Measurements from ENCODE around the gene GREB1L. TPM values are rescaled to one million over a fixed set of nuclear protein-coding genes. Genes with fewer than 3 reads are reported as not detected.

GREB1L gene
- total RNA-seq, 2 donors from 2014 or later, result 0.20 to 0.58 TPM

DNA sequence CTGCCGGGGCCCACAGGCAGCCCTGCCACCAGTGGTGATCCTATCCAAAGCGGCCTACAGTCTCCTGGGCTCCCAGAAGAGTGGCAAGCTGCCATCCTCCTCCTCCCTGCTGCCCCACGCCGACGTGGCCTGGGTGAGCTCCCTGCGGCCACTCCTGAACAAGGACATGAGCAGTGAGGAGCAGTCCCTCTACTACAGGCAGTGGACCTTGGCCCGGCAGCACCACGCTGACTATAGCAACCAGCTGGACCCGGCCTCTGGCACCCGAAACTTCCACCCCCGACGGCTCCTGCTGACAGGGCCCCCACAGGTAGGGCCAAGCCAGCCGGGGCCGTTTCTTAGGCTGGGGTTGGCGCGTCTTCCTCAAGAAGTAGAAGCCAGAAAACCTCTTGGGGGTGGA is 258.0 kb downstream of the GREB1L start:
- DNase-seq, result no peak
- H3K36me3 ChIP-seq, result no peaks in the 10 kb centered on the region
- no peaks in the 10 kb centered on the region for H3K27me3 ChIP-seq
- H3K9me3 ChIP-seq, result no peaks in the 10 kb centered on the region
- TF ChIP-seq, protein P1, sequence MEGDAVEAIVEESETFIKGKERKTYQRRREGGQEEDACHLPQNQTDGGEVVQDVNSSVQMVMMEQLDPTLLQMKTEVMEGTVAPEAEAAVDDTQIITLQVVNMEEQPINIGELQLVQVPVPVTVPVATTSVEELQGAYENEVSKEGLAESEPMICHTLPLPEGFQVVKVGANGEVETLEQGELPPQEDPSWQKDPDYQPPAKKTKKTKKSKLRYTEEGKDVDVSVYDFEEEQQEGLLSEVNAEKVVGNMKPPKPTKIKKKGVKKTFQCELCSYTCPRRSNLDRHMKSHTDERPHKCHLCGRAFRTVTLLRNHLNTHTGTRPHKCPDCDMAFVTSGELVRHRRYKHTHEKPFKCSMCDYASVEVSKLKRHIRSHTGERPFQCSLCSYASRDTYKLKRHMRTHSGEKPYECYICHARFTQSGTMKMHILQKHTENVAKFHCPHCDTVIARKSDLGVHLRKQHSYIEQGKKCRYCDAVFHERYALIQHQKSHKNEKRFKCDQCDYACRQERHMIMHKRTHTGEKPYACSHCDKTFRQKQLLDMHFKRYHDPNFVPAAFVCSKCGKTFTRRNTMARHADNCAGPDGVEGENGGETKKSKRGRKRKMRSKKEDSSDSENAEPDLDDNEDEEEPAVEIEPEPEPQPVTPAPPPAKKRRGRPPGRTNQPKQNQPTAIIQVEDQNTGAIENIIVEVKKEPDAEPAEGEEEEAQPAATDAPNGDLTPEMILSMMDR (IDR thresholded peaks at IDR 0.05), result no peak
- no peak overlapping the region for H3K9ac ChIP-seq (ENCODE audit: low read depth in 2 of 2, low read length in 2 of 2)
- H3K4me3 ChIP-seq, result no peak overlapping the region
- no peaks in the 10 kb centered on the region for H3K4me1 ChIP-seq
- H3K27ac ChIP-seq, result no peak overlapping the region
- intact Hi-C loops (cut with DNase I), result no loop called here

DNA sequence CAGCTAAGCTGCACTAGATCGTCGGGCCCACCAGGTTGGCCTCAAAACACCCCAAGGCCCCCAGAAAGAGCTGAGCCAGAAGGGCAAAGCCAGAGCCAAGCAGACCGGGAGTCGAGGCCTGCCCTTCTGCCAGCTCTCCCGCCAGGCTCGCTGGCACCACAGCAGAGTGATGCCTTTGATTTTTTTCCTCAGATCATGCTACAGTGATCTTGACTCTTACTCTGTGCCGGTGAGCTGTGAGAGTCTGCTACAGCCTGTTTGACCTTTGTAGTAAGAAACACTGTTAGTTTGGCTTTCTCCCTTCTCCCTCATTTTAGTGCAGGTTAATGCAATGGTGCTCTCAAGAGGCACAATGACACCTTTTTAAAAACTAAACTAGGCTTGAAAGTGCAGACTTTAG is 260.6 kb downstream of the GREB1L start:
- H3K9ac ChIP-seq (ENCODE audit: low read depth in 2 of 2, low read length in 2 of 2), result no peak overlapping the region
- no peaks in the 10 kb centered on the region for H3K4me1 ChIP-seq
- no peaks in the 10 kb centered on the region for H3K27me3 ChIP-seq
- no peaks in the 10 kb centered on the region for H3K36me3 ChIP-seq
- H3K4me3 ChIP-seq, result no peak overlapping the region
- intact Hi-C loops (cut with DNase I), result no loop called here
- DNase-seq, result no peak
- TF ChIP-seq, protein P1 (IDR thresholded peaks at IDR 0.05), result no peak
- no peaks in the 10 kb centered on the region for H3K9me3 ChIP-seq
- H3K27ac ChIP-seq, result no peak overlapping the region

DNA sequence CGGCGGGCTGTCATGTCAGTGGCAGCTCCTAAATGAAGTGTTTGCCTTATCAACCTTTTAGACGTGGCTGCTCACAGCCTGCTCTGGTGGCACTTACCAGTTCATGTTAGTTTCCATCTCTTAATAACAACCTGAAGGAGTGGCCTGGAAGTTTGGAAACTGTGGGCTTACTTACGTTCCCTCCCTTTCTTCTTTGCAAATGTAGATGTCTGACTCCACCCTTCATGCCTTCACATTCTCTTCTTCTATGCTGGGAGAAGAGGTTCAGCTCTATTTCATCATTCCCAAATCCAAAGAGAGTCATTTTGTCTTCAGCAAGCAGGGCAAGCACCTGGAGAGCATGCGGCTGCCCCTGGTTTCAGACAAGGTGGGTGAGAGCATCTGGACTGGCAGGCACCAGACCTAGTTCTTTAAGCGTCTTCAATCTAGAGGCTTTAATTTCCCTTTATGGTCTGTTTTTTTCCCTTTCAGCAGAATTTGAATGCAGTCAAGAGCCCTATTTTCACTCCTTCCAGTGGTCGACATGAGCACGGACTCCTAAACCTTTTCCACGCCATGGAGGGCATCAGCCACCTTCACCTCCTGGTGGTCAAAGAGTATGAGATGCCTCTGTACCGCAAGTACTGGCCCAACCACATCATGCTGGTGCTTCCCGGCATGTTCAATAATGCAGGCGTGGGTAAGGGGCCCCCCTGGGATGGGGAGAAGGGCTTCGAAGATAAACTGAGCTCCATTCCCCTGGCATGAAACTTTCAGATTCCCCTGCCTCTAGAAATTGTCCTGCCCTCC is 266.1 kb downstream of the GREB1L start:
- Histone ChIP-seq H3K4me3 (no peak overlapping the region), H3K36me3 (no peaks in the 10 kb centered on the region), H3K9ac (ENCODE audit: low read depth in 2 of 2, low read length in 2 of 2) (no peak overlapping the region), H3K4me1 (no peaks in the 10 kb centered on the region), H3K9me3 (no peaks in the 10 kb centered on the region), H3K27ac (no peak overlapping the region), H3K27me3 (no peaks in the 10 kb centered on the region)
- TF ChIP-seq, protein P1 (IDR thresholded peaks at IDR 0.05), result no peak
- DNase-seq, result no peak
- intact Hi-C loops (cut with DNase I), result no loop called here

DNA sequence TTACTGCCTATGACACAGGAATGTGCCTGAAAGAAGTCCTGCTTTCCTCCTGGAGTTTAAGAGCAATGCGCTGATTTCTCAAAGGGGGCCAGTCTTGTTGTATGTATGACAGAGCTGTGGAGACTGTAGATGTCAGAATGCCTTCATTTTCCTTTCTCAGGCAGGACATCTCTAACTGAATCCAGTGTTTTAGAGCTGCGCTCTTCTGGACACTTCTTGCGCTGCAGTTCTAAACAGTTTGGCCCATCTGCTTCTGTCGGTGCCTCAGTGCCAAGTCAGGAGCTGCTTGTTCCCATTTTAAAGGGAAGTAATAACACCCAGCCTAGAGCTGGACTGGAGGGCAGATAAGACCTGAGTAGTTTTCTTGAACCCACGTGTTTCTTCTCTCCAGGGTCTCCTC is 267.0 kb downstream of the GREB1L start:
- intact Hi-C loops (cut with DNase I), result no loop called here
- no peaks in the 10 kb centered on the region for H3K4me1 ChIP-seq
- H3K27ac ChIP-seq, result no peak overlapping the region
- no peaks in the 10 kb centered on the region for H3K27me3 ChIP-seq
- H3K36me3 ChIP-seq, result no peaks in the 10 kb centered on the region
- no peak overlapping the region for H3K4me3 ChIP-seq
- TF ChIP-seq, protein P1 (IDR thresholded peaks at IDR 0.05), result no peak
- DNase-seq, result no peak
- H3K9me3 ChIP-seq, result no peaks in the 10 kb centered on the region
- no peak overlapping the region for H3K9ac ChIP-seq (ENCODE audit: low read depth in 2 of 2, low read length in 2 of 2)

DNA sequence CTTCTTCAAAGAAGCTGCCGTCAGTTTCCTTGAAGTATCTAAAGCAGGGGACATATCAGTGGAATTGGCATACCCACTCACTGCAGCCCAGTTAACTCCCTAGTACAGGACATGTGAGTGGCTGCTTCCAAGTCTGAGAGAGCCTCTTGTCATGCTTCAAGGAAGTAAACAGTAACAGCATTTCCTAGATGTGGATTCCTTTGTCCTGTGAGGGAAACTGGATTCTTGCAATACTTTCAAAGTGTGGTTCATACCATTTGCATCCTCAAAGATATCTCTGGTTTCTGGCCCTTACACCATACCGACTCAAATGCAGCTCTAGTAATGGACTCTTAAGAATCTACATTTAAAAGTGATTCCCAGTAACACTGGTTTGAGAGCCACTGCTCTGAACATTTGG is 271.3 kb downstream of the GREB1L start:
- no peak overlapping the region for H3K27ac ChIP-seq
- no peaks in the 10 kb centered on the region for H3K4me1 ChIP-seq
- no peak for DNase-seq
- H3K27me3 ChIP-seq, result no peaks in the 10 kb centered on the region
- H3K36me3 ChIP-seq, result no peaks in the 10 kb centered on the region
- no peaks in the 10 kb centered on the region for H3K9me3 ChIP-seq
- intact Hi-C loops (cut with DNase I), result no loop called here
- H3K9ac ChIP-seq (ENCODE audit: low read depth in 2 of 2, low read length in 2 of 2), result no peak overlapping the region
- no peak overlapping the region for H3K4me3 ChIP-seq
- TF ChIP-seq, protein P1 (IDR thresholded peaks at IDR 0.05), result no peak

Data from colonic mucosa (tissue), 4 donors.